ENCODE results near the gene RASSF9. TPM values are rescaled to one million over a fixed set of nuclear protein-coding genes. Genes with fewer than 3 reads are reported as not detected.
A peak's percentile ranks its signal among the peaks of the same experiment; 100 is the strongest.

RASSF9 gene
- total RNA-seq, 1 donor from 2014 or later: 2.5 TPM

DNA sequence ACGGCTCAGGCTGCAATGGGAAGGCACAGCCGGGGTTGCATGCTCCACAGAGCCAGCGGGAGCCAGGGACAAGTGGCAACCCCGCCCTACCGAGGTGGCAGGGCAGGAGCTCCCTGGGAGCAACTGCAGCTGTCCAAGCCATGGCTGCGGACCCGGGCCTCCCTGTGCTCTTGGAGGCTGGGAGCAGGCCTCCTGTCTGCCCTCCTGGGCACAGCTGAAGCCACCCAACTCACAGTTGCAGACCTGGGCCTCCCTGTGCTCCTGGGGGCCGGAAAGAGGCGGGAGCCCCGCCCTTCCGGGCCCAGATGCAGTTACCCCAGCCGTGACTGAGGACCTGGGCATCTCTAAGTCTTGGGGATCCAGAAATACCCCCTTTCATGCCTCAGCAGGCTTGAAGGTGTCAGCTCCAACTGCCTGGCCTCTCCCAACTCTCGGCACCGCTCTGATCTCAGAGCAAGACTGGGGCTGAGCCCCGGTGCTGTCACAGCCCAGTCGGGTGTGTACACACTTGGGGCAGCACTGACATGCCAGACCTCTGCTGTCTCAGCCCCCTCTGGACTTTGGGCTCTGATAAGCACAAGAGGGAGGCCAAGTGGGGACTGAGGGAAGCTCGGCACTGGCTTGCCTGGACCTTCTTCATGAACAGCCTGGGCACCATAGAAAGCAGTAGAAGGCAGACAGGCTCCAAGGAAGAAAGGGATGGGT lies 7.5 kb upstream of the RASSF9 start:
- TF ChIP-seq, protein P1, sequence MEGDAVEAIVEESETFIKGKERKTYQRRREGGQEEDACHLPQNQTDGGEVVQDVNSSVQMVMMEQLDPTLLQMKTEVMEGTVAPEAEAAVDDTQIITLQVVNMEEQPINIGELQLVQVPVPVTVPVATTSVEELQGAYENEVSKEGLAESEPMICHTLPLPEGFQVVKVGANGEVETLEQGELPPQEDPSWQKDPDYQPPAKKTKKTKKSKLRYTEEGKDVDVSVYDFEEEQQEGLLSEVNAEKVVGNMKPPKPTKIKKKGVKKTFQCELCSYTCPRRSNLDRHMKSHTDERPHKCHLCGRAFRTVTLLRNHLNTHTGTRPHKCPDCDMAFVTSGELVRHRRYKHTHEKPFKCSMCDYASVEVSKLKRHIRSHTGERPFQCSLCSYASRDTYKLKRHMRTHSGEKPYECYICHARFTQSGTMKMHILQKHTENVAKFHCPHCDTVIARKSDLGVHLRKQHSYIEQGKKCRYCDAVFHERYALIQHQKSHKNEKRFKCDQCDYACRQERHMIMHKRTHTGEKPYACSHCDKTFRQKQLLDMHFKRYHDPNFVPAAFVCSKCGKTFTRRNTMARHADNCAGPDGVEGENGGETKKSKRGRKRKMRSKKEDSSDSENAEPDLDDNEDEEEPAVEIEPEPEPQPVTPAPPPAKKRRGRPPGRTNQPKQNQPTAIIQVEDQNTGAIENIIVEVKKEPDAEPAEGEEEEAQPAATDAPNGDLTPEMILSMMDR (IDR thresholded peaks at IDR 0.05; ENCODE audit: insufficient read depth, low read length, poor library complexity, severe bottlenecking): no peak
- no peak overlapping the region for H3K4me3 ChIP-seq (ENCODE audit: low read depth, low read length)
- no peaks in the 10 kb centered on the region for H3K27me3 ChIP-seq (ENCODE audit: control insufficient read depth, insufficient read depth, low read length)

DNA sequence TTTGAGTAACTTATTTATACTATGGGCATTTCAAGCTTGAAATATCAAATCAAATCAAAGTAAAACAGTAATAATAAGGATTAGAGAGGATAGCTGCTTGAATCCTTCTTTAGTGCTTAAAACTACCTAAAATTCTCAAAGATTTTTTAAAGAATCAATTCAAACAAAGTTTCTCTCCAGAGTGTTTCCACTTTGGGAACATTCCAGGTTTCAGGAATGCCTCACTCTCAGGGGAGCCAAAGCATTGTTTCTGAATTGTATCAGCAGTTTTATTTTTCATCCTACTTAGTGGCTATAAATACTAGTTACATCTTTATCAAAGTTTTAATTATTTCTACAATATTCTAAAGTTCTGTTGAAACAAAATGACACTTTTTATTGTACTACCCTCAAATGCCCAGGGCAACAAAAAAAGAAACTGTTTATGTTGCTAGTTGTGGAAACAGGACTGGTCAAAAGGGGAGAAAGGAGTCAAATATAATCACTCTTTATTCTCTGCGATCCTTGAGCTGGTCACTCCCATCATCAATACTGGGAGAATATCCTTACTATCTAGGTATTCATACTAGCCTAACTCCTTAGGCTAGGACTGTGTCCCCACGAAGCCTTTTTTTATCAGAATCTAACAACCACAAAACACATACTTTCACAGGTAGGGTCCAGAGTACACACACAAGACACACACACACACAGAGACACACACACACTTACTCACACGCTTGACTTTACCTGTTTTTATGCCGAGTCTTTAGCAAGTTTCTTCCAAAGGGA lies 598 bp downstream of the RASSF9 start:
- peak overlapping the region; percentile 67 for H3K4me3 ChIP-seq (ENCODE audit: low read depth, low read length)
- DNase-seq (ENCODE audit: low read depth): no peak
- no peaks in the 10 kb centered on the region for H3K36me3 ChIP-seq (ENCODE audit: control insufficient read depth, insufficient read depth, low read length)
- H3K27me3 ChIP-seq (ENCODE audit: control insufficient read depth, insufficient read depth, low read length): no peaks in the 10 kb centered on the region
- TF ChIP-seq, protein P1 (IDR thresholded peaks at IDR 0.05; ENCODE audit: insufficient read depth, low read length, poor library complexity, severe bottlenecking): no peak

More for the DNA sequence above, 7.5 kb upstream of the RASSF9 start:
- DNase-seq (ENCODE audit: low read depth): no peak
- no peaks in the 10 kb centered on the region for H3K36me3 ChIP-seq (ENCODE audit: control insufficient read depth, insufficient read depth, low read length)

DNA sequence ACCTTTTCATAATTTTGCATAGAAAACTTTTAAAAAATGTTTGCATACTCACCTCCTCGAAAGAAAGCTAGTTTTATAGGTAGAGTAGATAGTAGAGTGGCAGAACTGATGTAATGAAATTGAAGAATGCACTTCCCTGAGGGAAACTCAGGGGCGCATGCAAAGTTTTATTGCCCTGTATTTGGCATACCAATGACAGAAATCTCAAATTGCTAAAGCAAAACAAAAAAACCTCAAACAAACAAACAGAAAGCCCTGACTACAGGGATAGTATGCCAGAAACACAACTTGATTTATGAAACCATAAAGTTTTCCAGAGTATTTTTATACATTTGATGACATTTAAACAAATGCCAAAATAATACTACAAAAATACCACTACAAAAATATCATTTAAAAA lies 1.8 kb downstream of the RASSF9 start:
- Histone ChIP-seq H3K27me3 (ENCODE audit: control insufficient read depth, insufficient read depth, low read length) (no peaks in the 10 kb centered on the region), H3K36me3 (ENCODE audit: control insufficient read depth, insufficient read depth, low read length) (no peaks in the 10 kb centered on the region), H3K4me3 (ENCODE audit: low read depth, low read length) (peak overlapping the region; percentile 67)
- TF ChIP-seq, protein P1 (IDR thresholded peaks at IDR 0.05; ENCODE audit: insufficient read depth, low read length, poor library complexity, severe bottlenecking): no peak
- DNase-seq (ENCODE audit: low read depth): no peak

DNA sequence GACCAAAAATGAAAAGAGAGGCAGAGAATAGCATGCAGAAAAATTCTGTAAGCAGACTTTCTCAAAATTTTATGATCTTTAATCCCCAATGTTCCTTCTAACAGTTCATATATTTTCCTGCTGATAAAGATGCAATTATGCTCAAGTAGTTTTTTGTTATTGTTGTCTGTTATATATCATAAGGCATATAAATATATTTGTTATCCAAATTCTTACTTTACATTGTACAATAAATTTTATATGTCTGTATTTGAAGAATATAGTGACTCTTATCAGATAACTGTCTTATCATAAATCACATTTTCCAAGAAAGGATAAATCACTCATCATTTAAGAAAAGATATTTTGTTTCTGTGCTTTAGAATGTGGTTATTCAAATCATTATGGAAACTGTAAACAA lies 2.6 kb downstream of the RASSF9 start:
- H3K4me3 ChIP-seq (ENCODE audit: low read depth, low read length): peak overlapping the region; percentile 67

DNA sequence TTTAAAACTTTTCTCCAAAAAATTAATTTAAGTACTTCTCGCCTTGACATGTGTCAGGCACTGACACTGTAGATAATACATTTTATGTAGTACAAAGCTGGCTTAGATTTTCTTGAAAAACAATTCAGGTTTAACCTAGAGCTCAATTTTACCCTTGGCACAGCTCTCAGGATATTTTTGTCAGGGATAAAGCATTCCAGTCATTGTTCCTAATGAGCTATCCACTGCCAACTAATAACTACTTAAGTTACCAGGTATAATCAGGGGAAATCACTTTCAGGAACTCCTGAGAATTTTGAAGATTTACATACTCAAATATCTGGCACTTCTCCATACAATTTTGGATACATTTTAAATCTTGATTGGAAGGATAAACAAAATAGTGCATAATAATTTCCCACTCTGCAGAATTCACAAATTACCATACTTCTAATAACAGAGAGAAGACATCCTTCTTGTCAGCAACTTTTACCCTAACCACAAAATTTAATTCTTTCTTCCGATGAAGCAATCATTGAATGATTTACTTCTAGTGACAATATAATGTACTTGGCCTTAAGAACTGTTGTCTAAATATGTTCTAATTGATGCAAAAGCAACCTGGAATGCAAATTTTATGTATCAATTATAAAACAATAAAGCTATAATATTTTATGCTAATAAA lies 4.8 kb downstream of the RASSF9 start:
- Histone ChIP-seq H3K36me3 (ENCODE audit: control insufficient read depth, insufficient read depth, low read length) (no peaks in the 10 kb centered on the region), H3K27me3 (ENCODE audit: control insufficient read depth, insufficient read depth, low read length) (no peaks in the 10 kb centered on the region), H3K4me3 (ENCODE audit: low read depth, low read length) (no peak overlapping the region)
- TF ChIP-seq, protein P1 (IDR thresholded peaks at IDR 0.05; ENCODE audit: insufficient read depth, low read length, poor library complexity, severe bottlenecking): no peak
- DNase-seq (ENCODE audit: low read depth): no peak

More for the DNA sequence above, 2.6 kb downstream of the RASSF9 start:
- Histone ChIP-seq H3K36me3 (ENCODE audit: control insufficient read depth, insufficient read depth, low read length) (no peaks in the 10 kb centered on the region), H3K27me3 (ENCODE audit: control insufficient read depth, insufficient read depth, low read length) (no peaks in the 10 kb centered on the region)
- DNase-seq (ENCODE audit: low read depth): no peak
- TF ChIP-seq, protein P1 (IDR thresholded peaks at IDR 0.05; ENCODE audit: insufficient read depth, low read length, poor library complexity, severe bottlenecking): no peak
